GM08714 (cell line): ENCODE data around the gene LRRC9.
"Not testable (repeated sequence)": the region's sequence is repeated elsewhere in the genome, so short reads cannot be mapped to it uniquely, and the experiment has no call there.

Experiments used
- H3K4me3 ChIP-seq: fragments of 200-500 bp; sonication (Bioruptor generic); 2 replicates; pipeline ENCODE4 v1.5.1; 2014; ENCODE audit warnings: mild to moderate bottlenecking, low read length, inconsistent platforms
- ZNF274 ChIP-seq: IDR thresholded peaks from 2 replicates; pipeline ENCODE4 v1.6.1; 2012; ENCODE audit warnings: mild to moderate bottlenecking, low read depth, low read length

The LRRC9 gene

DNA sequence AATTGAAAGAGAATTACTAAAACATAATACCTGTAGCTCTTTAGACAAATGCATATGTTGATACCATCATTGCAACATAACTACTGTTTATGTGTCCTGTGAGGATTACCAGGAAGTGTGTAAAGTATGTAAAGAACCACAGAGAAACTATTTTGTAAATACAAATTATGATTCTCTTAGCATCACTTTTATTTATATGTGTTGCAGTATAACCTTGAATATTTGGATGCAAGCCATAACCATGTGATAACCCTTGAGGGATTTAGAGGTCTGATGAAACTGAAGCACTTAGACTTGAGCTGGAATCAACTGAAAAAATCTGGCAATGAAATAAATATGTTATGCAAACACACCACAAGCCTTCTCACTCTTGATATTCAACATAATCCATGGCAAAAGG lies 77.5 kb downstream of the LRRC9 start:
- TF ChIP-seq ZNF274 = no peak
- H3K4me3 ChIP-seq = no peak overlapping the region

GRCh38 chr14:59997966-59998365 lies 78.0 kb downstream of the LRRC9 start:
- no peak overlapping the region for H3K4me3 ChIP-seq

GRCh38 chr14:59998564-59998963 lies 78.6 kb downstream of the LRRC9 start:
- no peak for TF ChIP-seq ZNF274
- H3K4me3 ChIP-seq = no peak overlapping the region

More at GRCh38 chr14:59997966-59998365, 78.0 kb downstream of the LRRC9 start:
- TF ChIP-seq ZNF274 = no peak

- no peak overlapping the region for H3K4me3 ChIP-seq
- no peak for TF ChIP-seq ZNF274
Observed at GRCh38 chr14:60002819-60003492, 83.0 kb downstream of the LRRC9 start.

DNA sequence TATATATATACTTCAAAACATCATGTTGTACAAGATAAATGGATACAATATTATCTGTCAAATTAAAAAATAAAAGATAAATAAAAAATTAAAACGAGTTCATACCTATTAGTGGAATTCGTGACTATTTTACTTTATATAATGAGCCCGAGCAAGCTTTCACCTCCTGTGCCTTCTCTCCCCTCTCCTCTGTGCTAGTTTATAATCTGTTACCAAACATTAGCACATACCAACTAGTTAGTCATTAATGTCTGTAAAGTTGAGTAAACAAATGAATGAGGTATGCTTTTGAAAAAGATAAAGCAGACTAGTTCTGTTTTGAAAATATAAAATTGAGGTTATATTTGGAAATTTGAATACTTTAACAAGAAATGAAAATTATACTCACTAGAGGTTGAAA lies 84.0 kb downstream of the LRRC9 start:
- no peak overlapping the region for H3K4me3 ChIP-seq
- TF ChIP-seq ZNF274 = no peak

DNA sequence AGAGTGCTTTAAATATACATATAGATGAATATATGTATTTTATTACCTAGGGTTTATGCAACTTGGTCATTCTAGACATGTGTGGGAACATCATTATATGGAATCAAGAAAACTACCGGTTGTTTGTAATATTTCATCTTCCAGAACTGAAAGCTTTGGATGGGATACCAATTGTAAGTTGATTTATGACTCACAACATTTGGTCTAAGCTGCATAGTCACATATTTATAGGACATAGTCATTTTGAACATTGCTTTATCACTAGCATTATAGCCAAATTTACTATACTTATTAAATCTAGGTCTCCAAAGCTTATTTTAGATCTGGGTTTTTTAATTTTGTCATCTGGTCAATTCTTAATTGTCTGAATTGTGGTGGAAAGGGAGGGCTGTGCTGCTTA lies 88.1 kb downstream of the LRRC9 start:
- H3K4me3 ChIP-seq = no peak overlapping the region
- no peak for TF ChIP-seq ZNF274

GRCh38 chr14:60010263-60010662 lies 90.3 kb downstream of the LRRC9 start:
- not testable (repeated sequence) for H3K4me3 ChIP-seq

GRCh38 chr14:60014402-60014801 lies 94.5 kb downstream of the LRRC9 start:
- H3K4me3 ChIP-seq = no peak overlapping the region
- TF ChIP-seq ZNF274 = no peak

GRCh38 chr14:60021619-60022018 lies 101.7 kb downstream of the LRRC9 start:
- no peak overlapping the region for H3K4me3 ChIP-seq
- no peak for TF ChIP-seq ZNF274

DNA sequence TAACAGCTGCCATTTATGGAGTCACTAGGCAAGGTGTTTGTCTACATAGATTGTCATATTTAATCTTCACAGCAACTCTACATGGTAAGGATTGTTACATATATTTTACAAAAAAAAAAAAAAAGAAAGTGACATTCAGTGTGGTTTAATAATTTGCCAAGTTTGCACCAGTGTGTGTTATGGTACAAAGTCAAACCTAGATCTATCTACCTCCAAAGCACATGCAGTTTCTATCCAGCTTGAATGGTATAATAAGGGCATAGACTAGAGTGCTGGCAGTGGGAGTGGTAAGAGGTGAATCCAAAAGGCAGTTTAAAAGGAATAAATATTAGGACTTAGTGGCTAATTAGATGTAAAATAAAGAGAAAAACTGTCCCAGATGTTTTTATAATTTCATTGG lies 105.6 kb downstream of the LRRC9 start:
- H3K4me3 ChIP-seq = no peak overlapping the region
- TF ChIP-seq ZNF274 = no peak

GRCh38 chr14:60035177-60035576 lies 115.2 kb downstream of the LRRC9 start:
- no peak for TF ChIP-seq ZNF274
- H3K4me3 ChIP-seq = no peak overlapping the region

GRCh38 chr14:60047976-60048375 lies 128.0 kb downstream of the LRRC9 start:
- not testable (repeated sequence) for H3K4me3 ChIP-seq

GRCh38 chr14:60051721-60052221 lies 131.8 kb downstream of the LRRC9 start:
- no peak for TF ChIP-seq ZNF274
- no peak overlapping the region for H3K4me3 ChIP-seq

DNA sequence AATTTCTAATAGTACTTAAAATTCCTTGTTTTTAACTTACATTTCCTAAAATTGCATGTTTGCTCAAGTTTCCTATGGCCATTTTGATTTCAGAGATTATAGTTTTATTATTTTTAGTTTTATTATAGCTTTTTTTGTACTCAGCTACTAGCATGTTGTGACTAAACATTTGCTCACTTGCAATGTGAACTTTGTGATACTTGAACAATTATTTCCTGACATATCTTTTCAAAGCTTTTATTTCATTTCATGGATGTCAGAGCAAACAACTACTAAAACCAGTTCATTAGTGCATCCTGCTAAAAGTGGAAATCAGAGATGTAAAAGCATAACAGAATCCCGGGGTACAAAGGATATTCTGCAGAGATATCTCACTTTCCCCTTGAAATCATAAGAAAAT lies 138.1 kb downstream of the LRRC9 start:
- H3K4me3 ChIP-seq = no peak overlapping the region
- TF ChIP-seq ZNF274 = no peak

DNA sequence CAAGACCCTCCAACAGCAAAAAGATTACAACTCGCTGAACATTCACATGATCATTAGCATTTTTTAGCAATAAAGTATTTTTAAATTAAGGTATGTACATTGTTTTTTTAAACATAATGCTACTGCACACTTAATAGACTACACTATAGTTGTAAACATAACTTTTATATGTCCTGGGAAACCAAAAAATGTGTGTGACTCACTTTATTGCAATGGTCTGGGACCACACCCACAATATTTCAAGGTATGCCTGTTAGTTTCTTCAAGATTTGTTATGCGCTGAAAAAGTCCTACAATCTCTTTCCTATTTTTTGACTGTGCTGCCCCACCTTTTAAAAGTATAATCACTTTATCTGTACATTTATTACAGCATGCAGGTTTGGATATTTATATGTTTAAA lies 141.4 kb downstream of the LRRC9 start:
- H3K4me3 ChIP-seq = no peak overlapping the region
- TF ChIP-seq ZNF274 = no peak

DNA sequence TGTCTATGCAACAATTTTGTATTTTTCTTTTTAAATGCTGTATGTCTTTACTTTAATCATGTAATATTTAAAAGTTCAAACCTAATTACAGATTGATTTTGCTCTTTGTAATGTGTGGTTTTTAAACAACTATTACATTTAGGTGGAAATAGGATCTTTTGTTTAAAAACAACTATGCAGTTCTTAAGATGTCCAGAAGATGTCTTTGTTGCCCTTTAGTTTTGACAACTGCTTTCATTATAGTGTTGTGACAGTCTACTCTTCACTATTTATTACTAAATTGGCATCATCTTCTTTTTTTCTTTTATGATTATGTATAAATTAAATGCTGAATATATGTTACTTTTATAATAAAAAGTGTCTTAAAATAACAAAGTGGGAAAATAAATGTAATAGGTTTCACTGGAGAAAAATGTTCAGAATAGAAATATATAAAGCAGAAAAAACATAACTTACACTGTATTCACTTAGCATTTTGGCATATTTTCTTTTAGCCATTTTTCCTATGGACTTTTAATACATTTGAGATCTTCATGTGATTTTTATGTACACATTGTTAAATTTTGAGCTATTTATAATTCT lies 144.6 kb downstream of the LRRC9 start:
- no peak for TF ChIP-seq ZNF274
- no peak overlapping the region for H3K4me3 ChIP-seq

DNA sequence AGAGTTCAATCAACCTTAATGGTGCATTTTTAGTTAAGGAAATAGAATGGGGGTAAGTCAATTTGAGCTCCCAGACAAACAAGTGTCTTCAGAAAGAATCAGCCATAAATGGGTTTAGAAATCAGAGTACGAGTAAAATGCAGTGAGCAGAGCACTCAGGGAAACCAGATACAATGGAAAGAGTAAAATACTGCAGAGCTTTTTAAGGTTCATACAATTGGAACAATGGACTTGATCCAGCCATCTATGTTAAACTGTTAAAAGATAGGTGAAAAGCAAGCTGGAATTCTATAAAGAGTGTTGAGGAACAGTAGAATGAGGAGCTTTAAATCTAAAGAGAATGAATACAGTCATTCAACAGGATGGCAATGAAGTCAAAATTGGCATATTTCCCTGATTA lies 147.9 kb downstream of the LRRC9 start:
- TF ChIP-seq ZNF274 = no peak
- H3K4me3 ChIP-seq = no peak overlapping the region
